ENCODE data around the gene ST3GAL3.

Gene ST3GAL3

DNA sequence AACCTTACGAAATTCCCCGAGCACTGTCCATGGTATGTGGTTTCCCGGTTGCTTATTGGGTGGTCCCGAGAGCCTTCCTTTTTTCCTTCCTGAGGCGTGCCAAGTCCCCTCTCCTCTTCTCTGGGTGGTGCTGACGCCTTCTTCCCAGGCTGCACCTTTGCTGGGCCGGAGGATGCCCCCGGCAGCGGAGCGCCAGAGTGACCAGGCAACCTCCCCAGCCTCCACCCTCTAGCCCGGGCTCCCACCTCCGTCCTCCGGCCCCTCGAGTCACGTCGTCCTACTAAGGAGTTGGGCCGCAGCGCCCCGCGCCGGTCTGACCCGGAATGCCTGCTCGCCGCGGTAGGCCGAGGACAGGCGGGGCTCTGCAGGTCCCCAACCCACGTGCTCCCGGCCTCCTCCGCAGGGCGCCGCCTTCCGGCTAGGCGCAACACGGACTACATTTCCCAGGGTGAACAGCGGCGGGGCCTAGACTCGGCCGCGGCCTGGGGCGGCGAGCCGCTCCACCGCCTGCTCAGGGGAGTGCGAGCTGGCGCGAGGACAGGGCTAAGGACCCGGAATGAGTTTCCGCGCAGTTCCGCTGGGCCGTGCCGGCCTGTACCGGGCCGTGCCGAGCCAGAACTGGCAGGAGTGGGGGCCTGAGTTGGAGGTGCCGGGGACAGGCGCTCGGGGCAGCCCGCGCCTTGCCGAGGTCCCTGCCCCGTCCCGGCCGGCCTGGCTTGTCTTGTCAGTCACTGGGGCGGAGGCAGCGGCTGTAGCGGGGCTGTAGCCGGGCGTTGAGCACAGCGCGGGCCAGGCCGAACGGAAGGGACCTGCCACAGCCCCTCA is 239.1 kb downstream of the ST3GAL3 start, which contains the start of gene IPO13:
Gene IPO13 (plus strand): TSS at position 715 of the 825 bp plus-strand sequence. CDS start 651 bp downstream, outside the sequence.
- peak; percentile 90 for DNase-seq

GRCh38 chr1:43947061-43947873 is 239.9 kb downstream of the ST3GAL3 start:
- no peak for DNase-seq

- DNase-seq, result no peak
Observed at GRCh38 chr1:43947874-43948437, 240.6 kb downstream of the ST3GAL3 start.

DNA sequence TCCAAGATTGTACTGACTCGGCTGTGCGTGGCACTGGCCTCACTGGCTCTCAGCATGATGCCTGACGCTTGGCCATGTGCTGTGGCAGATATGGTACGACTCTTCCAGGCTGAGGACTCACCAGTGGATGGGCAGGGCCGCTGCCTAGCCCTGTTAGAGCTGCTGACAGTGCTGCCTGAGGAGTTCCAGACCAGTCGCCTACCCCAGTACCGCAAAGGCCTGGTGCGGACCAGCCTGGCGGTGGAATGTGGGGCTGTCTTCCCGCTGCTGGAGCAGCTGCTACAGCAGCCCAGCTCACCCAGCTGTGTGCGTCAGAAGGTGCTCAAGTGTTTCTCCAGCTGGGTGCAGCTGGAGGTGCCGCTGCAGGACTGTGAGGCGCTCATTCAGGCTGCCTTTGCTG is 242.3 kb downstream of the ST3GAL3 start:
- no peak for DNase-seq

DNA sequence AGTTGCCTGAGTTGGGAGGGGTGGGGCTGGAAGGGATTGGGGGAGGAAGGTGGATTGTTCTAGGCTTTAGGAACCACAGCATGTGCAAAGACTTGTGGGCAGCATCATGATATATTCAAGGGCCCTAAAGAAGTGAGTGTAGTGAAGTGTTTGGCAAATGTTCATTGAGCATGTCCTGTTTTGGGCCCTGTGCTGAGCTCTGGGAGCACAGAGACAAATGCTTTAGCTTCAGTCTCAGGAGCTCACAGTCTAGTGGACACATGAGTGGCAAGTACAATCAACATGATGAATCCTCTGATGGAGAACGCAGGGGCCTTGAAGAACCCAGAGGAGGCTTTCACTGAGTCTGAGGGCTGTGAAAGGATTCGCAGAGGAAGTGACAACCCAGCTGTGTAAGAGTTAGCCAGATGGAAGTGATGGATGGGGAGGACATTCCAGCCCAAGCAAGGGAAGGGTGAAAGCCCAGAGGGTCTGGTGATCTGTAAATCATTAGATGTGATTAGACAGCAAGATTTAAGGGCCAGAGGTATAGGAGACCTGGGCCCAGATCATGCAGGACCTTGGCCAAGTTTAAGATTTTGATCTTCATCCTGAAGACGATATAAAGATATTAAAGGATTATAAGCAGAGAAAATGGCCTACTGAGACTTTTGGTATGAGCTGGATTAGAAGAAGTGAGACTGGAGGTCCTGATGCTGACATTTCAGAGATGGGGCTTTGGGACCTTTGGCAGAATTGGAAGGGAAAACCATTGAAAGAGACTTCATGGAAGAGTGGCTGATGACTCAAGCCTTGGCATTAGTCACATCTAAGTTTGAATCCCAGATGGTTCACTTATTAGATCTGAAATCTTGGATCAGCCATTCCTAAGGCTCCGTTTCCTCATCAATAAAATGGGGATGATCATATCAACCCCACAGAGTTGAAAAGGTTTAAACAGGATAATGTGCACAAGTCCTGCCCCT is 244.0 kb downstream of the ST3GAL3 start:
- no peak for DNase-seq

GRCh38 chr1:43952731-43953346 is 245.5 kb downstream of the ST3GAL3 start:
- DNase-seq, result no peak

- no peak for DNase-seq
Observed at GRCh38 chr1:43953361-43953760, 246.0 kb downstream of the ST3GAL3 start.

DNA sequence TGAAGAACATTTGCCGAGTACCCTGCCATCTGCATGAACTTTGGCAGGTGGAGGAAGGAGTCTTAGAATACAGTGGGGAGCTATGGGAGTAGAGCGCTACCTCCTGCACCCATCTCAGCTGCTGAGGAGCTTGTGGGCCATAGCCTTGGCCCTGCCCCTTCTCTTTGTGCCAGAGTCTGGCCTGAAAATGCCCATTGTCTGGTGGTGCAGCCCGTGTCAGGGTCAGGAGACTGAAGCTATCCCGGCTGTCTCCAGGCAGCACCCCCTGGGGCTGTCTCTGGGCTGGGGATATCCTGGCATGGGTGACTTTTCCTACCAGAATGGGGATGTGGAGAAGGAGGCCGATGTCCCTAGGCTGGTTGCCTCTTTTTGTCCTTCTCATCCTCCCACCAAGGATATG is 246.7 kb downstream of the ST3GAL3 start:
- no peak for DNase-seq

DNA sequence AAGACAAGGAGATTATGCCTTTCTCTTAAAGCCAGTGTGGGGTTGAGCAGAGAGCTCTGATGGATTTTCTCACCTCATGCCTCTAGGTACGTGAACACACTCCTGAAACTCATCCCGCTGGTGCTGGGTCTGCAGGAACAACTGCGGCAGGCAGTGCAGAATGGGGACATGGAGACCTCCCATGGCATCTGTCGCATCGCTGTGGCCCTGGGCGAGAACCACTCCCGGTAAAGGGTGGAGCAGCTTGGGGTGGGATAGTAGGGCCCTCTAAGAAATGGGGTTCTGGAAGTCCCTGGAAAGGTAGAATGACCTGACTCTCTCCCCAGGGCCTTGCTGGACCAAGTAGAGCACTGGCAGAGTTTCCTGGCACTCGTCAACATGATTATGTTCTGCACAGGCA is 248.9 kb downstream of the ST3GAL3 start:
- no peak for DNase-seq

DNA sequence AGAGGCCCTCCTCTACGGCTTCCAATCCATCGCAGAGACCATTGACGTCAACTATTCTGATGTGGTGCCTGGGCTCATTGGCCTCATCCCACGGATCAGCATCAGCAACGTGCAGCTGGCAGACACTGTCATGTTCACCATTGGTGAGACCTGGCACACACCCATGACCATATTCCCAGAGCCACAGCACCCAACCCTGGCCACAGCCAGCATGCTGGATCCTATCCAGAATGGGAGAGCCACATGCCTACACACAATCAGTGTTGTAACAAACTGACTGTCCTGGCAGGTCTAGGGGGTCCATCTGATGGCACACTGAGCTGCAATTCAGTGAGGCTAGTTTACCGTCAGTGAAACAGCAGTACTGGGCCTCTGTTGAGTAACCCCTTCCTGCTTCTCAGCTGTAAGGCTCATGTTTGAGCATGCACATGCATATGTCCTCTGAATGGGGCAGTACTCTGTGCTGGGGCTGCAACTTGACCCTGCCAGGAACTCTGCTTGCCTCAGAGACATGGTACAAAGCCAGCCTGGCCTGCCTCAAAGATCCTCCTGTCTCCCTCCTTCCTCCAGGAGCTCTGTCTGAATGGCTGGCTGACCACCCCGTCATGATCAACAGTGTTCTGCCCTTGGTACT is 250.2 kb downstream of the ST3GAL3 start:
- DNase-seq, result no peak

GRCh38 chr1:43958351-43959255 is 251.3 kb downstream of the ST3GAL3 start:
- DNase-seq, result no peak

- DNase-seq, result no peak
Observed at GRCh38 chr1:43960798-43961197, 253.5 kb downstream of the ST3GAL3 start.

- no peak for DNase-seq
Observed at GRCh38 chr1:43961692-43962091, 254.4 kb downstream of the ST3GAL3 start.

DNA sequence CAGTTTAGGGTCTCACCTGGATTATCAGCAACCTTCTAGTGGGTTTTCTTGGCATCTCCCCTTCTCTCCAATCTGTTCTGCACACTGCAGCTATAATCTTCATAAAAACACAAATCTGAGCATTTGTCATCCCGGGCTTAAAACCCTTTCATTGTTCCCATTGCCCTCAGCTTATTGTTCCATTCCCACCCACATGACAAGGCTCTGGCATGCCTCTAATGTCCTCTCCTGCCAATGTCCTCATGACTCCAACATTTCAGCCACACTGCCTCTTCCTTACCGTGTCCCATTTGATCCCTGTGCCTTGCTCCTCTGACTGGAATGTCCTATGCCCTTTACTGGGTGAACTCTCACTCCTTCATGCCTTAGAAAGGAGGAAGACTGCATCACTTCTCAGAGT is 255.0 kb downstream of the ST3GAL3 start:
- DNase-seq, result no peak

DNA sequence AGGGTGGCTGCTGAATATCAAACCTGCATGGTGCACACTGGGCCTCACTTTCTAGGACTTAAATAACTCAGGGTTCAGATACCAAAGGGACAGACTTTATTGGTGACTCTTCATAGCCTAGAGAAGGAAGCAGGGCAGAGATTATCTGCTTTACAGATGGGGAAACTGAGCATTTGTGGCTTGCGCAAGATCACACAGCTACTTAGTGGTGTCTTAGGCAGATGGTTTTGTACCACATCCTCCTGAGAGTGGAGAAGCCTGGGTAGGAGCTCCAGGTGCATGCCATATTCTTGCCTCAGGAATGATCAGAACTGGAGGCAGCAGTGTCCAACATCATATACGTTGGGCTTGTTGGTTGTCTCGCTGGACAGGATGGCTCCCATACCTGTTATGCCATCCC is 255.7 kb downstream of the ST3GAL3 start:
- no peak for DNase-seq

DNA sequence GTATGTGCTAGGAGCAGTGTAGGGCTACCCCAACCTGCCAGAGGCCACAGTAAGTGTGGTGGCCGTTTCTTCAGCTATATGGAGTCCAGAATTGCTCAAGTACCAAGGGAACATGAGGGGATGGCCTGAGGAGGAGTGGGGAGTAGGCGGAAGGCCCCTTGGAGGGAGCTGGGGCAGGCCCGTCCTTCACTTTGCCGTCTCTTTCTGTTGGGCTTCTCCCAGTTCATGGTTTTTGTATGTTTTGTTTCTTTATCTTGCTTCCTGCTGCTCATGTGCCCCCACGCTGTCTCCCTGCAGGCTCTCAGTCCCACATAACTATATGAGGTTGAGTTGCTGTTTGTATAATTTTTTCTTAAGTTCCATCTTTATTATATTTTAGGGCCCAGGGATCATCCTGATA is 256.6 kb downstream of the ST3GAL3 start:
- DNase-seq, result no peak

DNA sequence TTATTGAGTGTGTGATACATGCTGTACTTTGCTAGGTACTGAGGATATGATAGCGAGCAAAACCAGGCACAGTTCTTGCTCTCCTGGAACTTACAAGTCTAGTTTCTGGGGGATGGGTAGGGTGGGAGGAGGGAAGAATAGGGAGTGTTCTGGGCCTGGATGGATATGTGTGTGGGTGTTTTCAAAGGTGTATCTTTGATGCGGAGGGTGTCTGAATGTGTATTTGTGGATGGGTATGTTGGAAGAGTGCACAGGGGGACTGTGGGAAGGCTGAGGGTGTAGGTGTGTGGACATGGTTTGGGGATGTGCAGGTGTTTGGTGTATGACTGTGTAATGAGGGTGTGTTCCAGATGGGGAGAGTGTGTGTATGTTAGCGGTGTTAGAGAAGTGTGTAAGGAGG is 258.0 kb downstream of the ST3GAL3 start:
- DNase-seq, result no peak

DNA sequence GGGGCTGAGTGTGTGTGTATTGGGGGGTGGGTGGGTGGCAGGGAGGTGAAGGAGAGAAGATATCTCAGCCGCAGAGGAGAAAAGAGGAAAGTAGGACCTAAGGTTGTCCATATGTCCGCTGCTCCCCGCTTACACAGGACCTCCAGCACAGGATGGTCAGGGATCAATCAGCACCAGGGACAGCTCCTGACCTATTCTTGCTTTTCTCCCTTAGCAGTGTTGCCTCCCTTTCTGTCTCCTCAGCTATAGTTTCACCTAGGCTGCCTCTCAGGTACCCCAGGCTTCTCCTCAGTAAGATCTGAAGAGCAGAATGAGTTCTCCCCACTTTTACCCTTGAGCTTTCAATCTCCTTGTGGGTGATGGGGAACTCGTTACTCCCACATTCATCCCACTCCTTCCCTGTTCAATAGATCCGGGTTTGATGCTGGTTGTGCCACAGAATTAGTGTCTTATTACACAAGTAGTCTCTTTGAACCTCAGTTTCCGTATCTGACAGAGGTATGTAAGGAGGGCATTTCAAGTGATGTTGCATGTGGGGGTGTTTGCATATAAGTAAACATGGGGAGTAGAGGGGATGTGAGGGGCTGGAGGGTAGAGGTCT is 261.1 kb downstream of the ST3GAL3 start:
- no peak for DNase-seq

- no peak for DNase-seq
Observed at GRCh38 chr1:43969416-43969745, 262.0 kb downstream of the ST3GAL3 start.
